Measurements from ENCODE around the gene STIM2. TPM values are rescaled to one million over a fixed set of nuclear protein-coding genes. Genes with fewer than 3 reads are reported as not detected.
"Not testable (repeated sequence)": the region's sequence is repeated elsewhere in the genome, so short reads cannot be mapped to it uniquely, and the experiment has no call there.

Gene STIM2
- total RNA-seq, 2 donors from 2014 or later, result 23.2 to 24.5 TPM

DNA sequence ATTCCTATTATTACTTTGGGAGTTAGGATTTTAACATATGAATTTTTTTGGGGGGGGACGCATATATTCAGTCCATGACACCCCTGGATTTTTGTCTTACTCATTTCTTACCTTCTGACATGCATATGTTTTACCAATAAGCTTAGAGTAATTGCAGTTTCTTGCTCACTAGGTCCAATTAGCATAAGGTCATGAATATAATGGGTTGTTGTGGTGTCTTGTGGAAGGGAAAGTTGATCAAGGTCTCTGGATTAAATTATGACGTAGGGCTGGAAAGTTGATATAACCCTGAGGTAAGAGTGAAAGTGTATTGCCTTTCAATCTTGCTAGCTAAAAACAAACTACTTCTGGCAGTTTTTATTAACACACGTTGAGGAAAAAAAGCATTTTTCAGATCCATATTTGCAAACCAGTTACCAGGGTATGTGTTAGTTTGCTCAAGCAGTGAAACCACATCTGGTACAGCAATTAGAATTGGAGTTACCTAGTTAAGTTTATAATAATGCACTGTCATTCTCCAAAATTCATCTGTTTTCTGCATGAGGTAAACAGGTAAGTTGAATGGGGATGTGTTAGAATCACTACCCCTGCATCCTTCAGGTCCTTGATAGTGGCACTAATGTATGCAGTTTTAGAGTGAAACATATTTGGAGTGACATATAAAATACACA, 32.0 kb downstream of the STIM2 start:
- 88 to 92% methylated on average over 2 to 3 of the region's 3 CpGs for WGBS, 2 experiments (ENCODE audit: insufficient coverage in 1 of 2, insufficient read length in 1 of 2)
- H3K4me1 ChIP-seq (ENCODE audit: control insufficient read depth, insufficient read depth, low read length), result no peaks in the 10 kb centered on the region
- no peak overlapping the region for H3K4me3 ChIP-seq (ENCODE audit: low read length)
- Mint-ChIP-seq H3K4me3 (no peak overlapping the region), H3K27me3 (ENCODE audit: insufficient read depth) (no peaks in the 10 kb centered on the region), H3K27ac (no peak overlapping the region), H3K36me3 (ENCODE audit: low read depth) (peaks cover 11% of the 10 kb centered on the region), H3K4me1 (no peaks in the 10 kb centered on the region), H3K9me3 (peaks cover 10% of the 10 kb centered on the region)
- DNase-seq, result no peak
- TF ChIP-seq, protein P1, sequence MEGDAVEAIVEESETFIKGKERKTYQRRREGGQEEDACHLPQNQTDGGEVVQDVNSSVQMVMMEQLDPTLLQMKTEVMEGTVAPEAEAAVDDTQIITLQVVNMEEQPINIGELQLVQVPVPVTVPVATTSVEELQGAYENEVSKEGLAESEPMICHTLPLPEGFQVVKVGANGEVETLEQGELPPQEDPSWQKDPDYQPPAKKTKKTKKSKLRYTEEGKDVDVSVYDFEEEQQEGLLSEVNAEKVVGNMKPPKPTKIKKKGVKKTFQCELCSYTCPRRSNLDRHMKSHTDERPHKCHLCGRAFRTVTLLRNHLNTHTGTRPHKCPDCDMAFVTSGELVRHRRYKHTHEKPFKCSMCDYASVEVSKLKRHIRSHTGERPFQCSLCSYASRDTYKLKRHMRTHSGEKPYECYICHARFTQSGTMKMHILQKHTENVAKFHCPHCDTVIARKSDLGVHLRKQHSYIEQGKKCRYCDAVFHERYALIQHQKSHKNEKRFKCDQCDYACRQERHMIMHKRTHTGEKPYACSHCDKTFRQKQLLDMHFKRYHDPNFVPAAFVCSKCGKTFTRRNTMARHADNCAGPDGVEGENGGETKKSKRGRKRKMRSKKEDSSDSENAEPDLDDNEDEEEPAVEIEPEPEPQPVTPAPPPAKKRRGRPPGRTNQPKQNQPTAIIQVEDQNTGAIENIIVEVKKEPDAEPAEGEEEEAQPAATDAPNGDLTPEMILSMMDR (conservative IDR thresholded peaks at IDR 0.05), result no peak
- no peaks in the 10 kb centered on the region for H3K36me3 ChIP-seq (ENCODE audit: control insufficient read depth, insufficient read depth, low read length)
- no peak overlapping the region for H3K9ac ChIP-seq (ENCODE audit: extremely low read depth, low read length, poor library complexity, severe bottlenecking)
- no peak overlapping the region for H3K27ac ChIP-seq (ENCODE audit: low read depth, low read length)
- H3K9me3 ChIP-seq (ENCODE audit: control insufficient read depth, low read length), result no peaks in the 10 kb centered on the region
- H3K27me3 ChIP-seq (ENCODE audit: control insufficient read depth, insufficient read depth, low read length, poor library complexity, severe bottlenecking), result no peaks in the 10 kb centered on the region

DNA sequence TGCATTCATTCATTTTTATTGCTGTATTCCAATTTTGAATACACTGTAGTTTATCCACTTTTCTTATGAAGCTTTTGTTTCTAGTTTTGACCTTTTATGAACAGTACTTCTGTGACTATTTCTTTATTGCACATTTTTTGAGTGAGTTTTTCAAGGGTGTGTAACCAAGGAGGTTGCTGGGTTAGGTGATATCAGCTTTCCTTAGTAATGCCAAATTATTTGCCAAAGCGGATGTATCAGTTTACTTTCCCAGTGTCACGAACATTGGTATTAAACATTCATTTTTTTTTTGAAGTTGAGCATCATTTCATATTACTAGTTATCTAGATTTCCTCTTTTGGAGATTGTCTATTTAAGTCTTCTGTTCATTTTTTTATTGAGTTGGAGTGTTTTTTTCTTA, 32.9 kb downstream of the STIM2 start:
- no peaks in the 10 kb centered on the region for H3K9me3 ChIP-seq (ENCODE audit: control insufficient read depth, low read length)
- Mint-ChIP-seq H3K27me3 (ENCODE audit: insufficient read depth) (no peaks in the 10 kb centered on the region), H3K4me3 (no peak overlapping the region), H3K4me1 (no peaks in the 10 kb centered on the region), H3K9me3 (peaks cover 10% of the 10 kb centered on the region), H3K27ac (no peak overlapping the region), H3K36me3 (ENCODE audit: low read depth) (peaks cover 11% of the 10 kb centered on the region)
- DNase-seq, result no peak
- H3K27me3 ChIP-seq (ENCODE audit: control insufficient read depth, insufficient read depth, low read length, poor library complexity, severe bottlenecking), result no peaks in the 10 kb centered on the region
- H3K4me1 ChIP-seq (ENCODE audit: control insufficient read depth, insufficient read depth, low read length), result no peaks in the 10 kb centered on the region
- no peak overlapping the region for H3K4me3 ChIP-seq (ENCODE audit: low read length)
- 91 to 100% methylated on average over 1 to 2 of the region's 2 CpGs for WGBS, 2 experiments (ENCODE audit: insufficient coverage in 1 of 2, insufficient read length in 1 of 2)
- no peaks in the 10 kb centered on the region for H3K36me3 ChIP-seq (ENCODE audit: control insufficient read depth, insufficient read depth, low read length)
- H3K27ac ChIP-seq (ENCODE audit: low read depth, low read length), result no peak overlapping the region
- TF ChIP-seq, protein P1 (conservative IDR thresholded peaks at IDR 0.05), result no peak
- H3K9ac ChIP-seq (ENCODE audit: extremely low read depth, low read length, poor library complexity, severe bottlenecking), result no peak overlapping the region

DNA sequence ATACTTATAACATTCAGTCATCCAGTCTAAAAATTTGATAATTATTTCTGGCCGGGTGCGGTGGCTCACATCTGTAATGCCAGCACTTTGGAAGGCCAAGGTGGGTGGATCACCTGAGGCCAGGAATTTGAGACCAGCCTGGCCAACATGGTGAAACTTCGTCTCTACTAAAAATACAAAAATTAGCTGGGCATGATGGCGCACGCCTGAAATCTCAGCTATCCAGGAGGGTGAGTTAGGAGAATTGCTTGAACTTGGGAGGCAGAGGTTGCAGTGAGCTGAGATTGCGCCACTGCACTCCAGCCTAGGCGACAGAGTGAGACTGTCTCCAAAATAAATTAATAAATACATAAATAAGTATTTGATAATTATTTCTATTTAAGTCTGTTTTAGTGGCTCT, 34.2 kb downstream of the STIM2 start:
- WGBS, 2 experiments (ENCODE audit: insufficient coverage in 1 of 2, insufficient read length in 1 of 2), result 94 to 100% methylated on average over 2 to 5 of the region's 7 CpGs
- not testable (repeated sequence) for H3K4me3 Mint-ChIP-seq; H3K36me3 ChIP-seq (ENCODE audit: control insufficient read depth, insufficient read depth, low read length); DNase-seq; H3K4me1 ChIP-seq (ENCODE audit: control insufficient read depth, insufficient read depth, low read length); H3K4me3 ChIP-seq (ENCODE audit: low read length); H3K27me3 Mint-ChIP-seq (ENCODE audit: insufficient read depth); H3K36me3 Mint-ChIP-seq (ENCODE audit: low read depth); H3K9me3 ChIP-seq (ENCODE audit: control insufficient read depth, low read length); H3K27ac Mint-ChIP-seq; H3K4me1 Mint-ChIP-seq; H3K27ac ChIP-seq (ENCODE audit: low read depth, low read length); H3K9ac ChIP-seq (ENCODE audit: extremely low read depth, low read length, poor library complexity, severe bottlenecking); H3K27me3 ChIP-seq (ENCODE audit: control insufficient read depth, insufficient read depth, low read length, poor library complexity, severe bottlenecking)
- peaks cover 10% of the 10 kb centered on the region for H3K9me3 Mint-ChIP-seq

DNA sequence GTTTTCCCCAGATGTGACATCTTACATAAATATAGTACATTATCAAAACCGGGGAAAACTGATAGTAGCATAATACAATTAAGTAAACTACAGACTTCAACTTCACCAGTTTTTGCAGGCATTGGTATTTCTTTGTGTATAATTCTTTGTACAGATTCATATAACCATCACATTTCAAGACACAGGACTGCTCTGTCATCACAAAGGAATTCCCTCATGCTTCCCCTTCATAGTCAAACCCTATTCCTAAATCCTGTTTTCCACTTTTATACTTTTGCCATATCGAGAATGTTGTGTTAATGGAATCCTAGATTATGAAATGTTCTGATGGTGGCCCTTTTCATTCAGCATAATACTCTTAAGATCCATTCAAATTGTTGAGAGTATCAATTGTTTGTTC, 36.0 kb downstream of the STIM2 start:
- Histone ChIP-seq H3K9ac (ENCODE audit: extremely low read depth, low read length, poor library complexity, severe bottlenecking) (no peak overlapping the region), H3K4me1 (ENCODE audit: control insufficient read depth, insufficient read depth, low read length) (no peaks in the 10 kb centered on the region), H3K9me3 (ENCODE audit: control insufficient read depth, low read length) (no peaks in the 10 kb centered on the region), H3K36me3 (ENCODE audit: control insufficient read depth, insufficient read depth, low read length) (no peaks in the 10 kb centered on the region), H3K27me3 (ENCODE audit: control insufficient read depth, insufficient read depth, low read length, poor library complexity, severe bottlenecking) (no peaks in the 10 kb centered on the region), H3K27ac (ENCODE audit: low read depth, low read length) (no peak overlapping the region), H3K4me3 (ENCODE audit: low read length) (no peak overlapping the region)
- peaks cover 4% of the 10 kb centered on the region for H3K36me3 Mint-ChIP-seq (ENCODE audit: low read depth)
- H3K4me3 Mint-ChIP-seq, result no peak overlapping the region
- 85% methylated on average over 2 of the region's 2 CpGs; no CpG with 5 or more reads in 1 of the 2 experiments for WGBS, 2 experiments (ENCODE audit: insufficient coverage in 1 of 2, insufficient read length in 1 of 2)
- H3K4me1 Mint-ChIP-seq, result peaks cover 3% of the 10 kb centered on the region
- H3K27me3 Mint-ChIP-seq (ENCODE audit: insufficient read depth), result no peaks in the 10 kb centered on the region
- peaks cover 6% of the 10 kb centered on the region for H3K9me3 Mint-ChIP-seq
- no peak overlapping the region for H3K27ac Mint-ChIP-seq
- no peak for DNase-seq
- TF ChIP-seq, protein P1 (conservative IDR thresholded peaks at IDR 0.05), result no peak
